GM12878 (cell line): ENCODE measurements around the gene B3GNT4.

Experiments
- BCL11A ChIP-seq: IDR thresholded peaks from 2 replicates; pipeline ENCODE4 v1.6.1; 2011; ENCODE audit warnings: low read depth, low read length
- CTCF ChIP-seq, 3 experiments: IDR thresholded peaks in 2 of 3; conservative IDR thresholded peaks in 1 of 3; 2 replicates each; pipeline ENCODE4 v1.5.1; 2011; ENCODE audit warnings: low read depth in 3 of 3, low read length in 3 of 3, mild to moderate bottlenecking in 3 of 3, control low read depth in 2 of 3, moderate library complexity in 2 of 3, inconsistent platforms in 1 of 3, mixed read lengths in 1 of 3; ENCODE audit not compliant: control insufficient read depth in 2 of 3, insufficient read depth in 1 of 3; ENCODE audit errors: extremely low read depth in 1 of 3
- MYB ChIP-seq: fragments of 150-350 bp; IDR thresholded peaks from 2 replicates; pipeline ENCODE4 v1.6.1; 2014; ENCODE audit warnings: mild to moderate bottlenecking, low read depth, low read length, borderline replicate concordance
- TBL1XR1 ChIP-seq: IDR thresholded peaks from 2 replicates; pipeline ENCODE4 v1.6.1; 2012; ENCODE audit warnings: low read depth, low read length, improper control_type of control experiment
- TF ChIP-seq, protein P1 (sequence below): IDR thresholded peaks from 2 replicates; pipeline ENCODE4 v1.6.1; 2012; ENCODE audit warnings: low read depth, low read length, improper control_type of control experiment
- TF ChIP-seq, protein P2 (sequence below): IDR thresholded peaks from 2 replicates; pipeline ENCODE4 v1.6.1; 2012; ENCODE audit warnings: low read length, inconsistent platforms
- TF ChIP-seq, protein P3 (sequence below): fragments of 450-650 bp; IDR thresholded peaks from 2 replicates; pipeline ENCODE4 v1.6.1; 2016; ENCODE audit warnings: mild to moderate bottlenecking

- TF ChIP-seq, protein P1, sequence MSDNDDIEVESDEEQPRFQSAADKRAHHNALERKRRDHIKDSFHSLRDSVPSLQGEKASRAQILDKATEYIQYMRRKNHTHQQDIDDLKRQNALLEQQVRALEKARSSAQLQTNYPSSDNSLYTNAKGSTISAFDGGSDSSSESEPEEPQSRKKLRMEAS, result no peak
- no peak for TF ChIP-seq MYB
- TF ChIP-seq BCL11A, result no peak
- TF ChIP-seq, protein P2, sequence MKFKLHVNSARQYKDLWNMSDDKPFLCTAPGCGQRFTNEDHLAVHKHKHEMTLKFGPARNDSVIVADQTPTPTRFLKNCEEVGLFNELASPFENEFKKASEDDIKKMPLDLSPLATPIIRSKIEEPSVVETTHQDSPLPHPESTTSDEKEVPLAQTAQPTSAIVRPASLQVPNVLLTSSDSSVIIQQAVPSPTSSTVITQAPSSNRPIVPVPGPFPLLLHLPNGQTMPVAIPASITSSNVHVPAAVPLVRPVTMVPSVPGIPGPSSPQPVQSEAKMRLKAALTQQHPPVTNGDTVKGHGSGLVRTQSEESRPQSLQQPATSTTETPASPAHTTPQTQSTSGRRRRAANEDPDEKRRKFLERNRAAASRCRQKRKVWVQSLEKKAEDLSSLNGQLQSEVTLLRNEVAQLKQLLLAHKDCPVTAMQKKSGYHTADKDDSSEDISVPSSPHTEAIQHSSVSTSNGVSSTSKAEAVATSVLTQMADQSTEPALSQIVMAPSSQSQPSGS, result no peak
- TF ChIP-seq, protein P3, sequence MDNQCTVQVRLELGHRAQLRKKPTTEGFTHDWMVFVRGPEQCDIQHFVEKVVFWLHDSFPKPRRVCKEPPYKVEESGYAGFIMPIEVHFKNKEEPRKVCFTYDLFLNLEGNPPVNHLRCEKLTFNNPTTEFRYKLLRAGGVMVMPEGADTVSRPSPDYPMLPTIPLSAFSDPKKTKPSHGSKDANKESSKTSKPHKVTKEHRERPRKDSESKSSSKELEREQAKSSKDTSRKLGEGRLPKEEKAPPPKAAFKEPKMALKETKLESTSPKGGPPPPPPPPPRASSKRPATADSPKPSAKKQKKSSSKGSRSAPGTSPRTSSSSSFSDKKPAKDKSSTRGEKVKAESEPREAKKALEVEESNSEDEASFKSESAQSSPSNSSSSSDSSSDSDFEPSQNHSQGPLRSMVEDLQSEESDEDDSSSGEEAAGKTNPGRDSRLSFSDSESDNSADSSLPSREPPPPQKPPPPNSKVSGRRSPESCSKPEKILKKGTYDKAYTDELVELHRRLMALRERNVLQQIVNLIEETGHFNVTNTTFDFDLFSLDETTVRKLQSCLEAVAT, result no peak
- TF ChIP-seq CTCF (IDR thresholded peaks at IDR 0.05 in 2 of 3, conservative IDR thresholded peaks at IDR 0.05 in 1 of 3; ENCODE audit: control insufficient read depth in 2 of 3, extremely low read depth in 1 of 3, insufficient read depth in 1 of 3, low read depth in 3 of 3, low read length in 3 of 3), result no peak
- TF ChIP-seq TBL1XR1, result no peak
Measured at GRCh38 chr12:122161682-122162081, 41.8 kb upstream of the B3GNT4 start.
